Loucy (cell line): ENCODE results near the gene HSD17B12.

Source experiments
- H2AFZ ChIP-seq: fragments of 200-600 bp; sonication (generic); 2 replicates; pipeline ENCODE4 v1.6.0; 2016; ENCODE audit warnings: antibody characterized with exemption, mild to moderate bottlenecking, low read length, moderate library complexity
- H3F3A ChIP-seq: fragments of 200-600 bp; 2 replicates; pipeline ENCODE4 v1.6.0; 2016; ENCODE audit warnings: antibody characterized with exemption, low read depth, mild to moderate bottlenecking
- H3K27me3 ChIP-seq: fragments of 200-600 bp; sonication (generic); 2 replicates; pipeline ENCODE4 v1.6.1; 2014; ENCODE audit warnings: low read length, mild to moderate bottlenecking; ENCODE audit not compliant: insufficient read depth, poor library complexity, severe bottlenecking
- H3K36me3 ChIP-seq: fragments of 200-600 bp; sonication (generic); 2 replicates; pipeline ENCODE4 v1.6.1; 2016; ENCODE audit warnings: low read length; ENCODE audit not compliant: insufficient read depth
- H3K4me1 ChIP-seq: fragments of 200-600 bp; sonication (generic); 2 replicates; pipeline ENCODE4 v1.5.1; 2014; ENCODE audit warnings: low read length, mild to moderate bottlenecking; ENCODE audit not compliant: insufficient read depth, poor library complexity, severe bottlenecking
- H3K4me2 ChIP-seq: fragments of 200-600 bp; sonication (generic); 2 replicates; pipeline ENCODE4 v1.6.0; 2014; ENCODE audit warnings: antibody characterized with exemption, low read length, low read depth, mild to moderate bottlenecking; ENCODE audit not compliant: poor library complexity, severe bottlenecking
- H3K4me3 ChIP-seq: fragments of 200-600 bp; sonication (generic); 2 replicates; pipeline ENCODE4 v1.5.1; 2014; ENCODE audit warnings: low read length, mild to moderate bottlenecking, mixed read lengths; ENCODE audit not compliant: poor library complexity, severe bottlenecking
- H3K79me2 ChIP-seq: fragments of 200-600 bp; sonication (generic); 2 replicates; pipeline ENCODE4 v1.6.1; 2014; ENCODE audit warnings: low read length; ENCODE audit not compliant: insufficient read depth
- H3K9ac ChIP-seq: fragments of 200-600 bp; sonication (generic); 2 replicates; pipeline ENCODE4 v1.6.0; 2014; ENCODE audit warnings: mild to moderate bottlenecking, low read depth, low read length, moderate library complexity; ENCODE audit not compliant: poor library complexity, severe bottlenecking
- H3K9me2 ChIP-seq: fragments of 200-600 bp; sonication (generic); replicated peaks from 2 replicates; pipeline ENCODE4 v1.6.1; 2016; ENCODE audit warnings: low read depth, low read length, mixed read lengths
- H3K9me3 ChIP-seq: fragments of 200-600 bp; sonication (generic); 2 replicates; pipeline ENCODE4 v1.6.1; 2014; ENCODE audit warnings: mild to moderate bottlenecking, antibody characterized with exemption, low read length, low read depth; ENCODE audit not compliant: insufficient read depth
- H4K20me1 ChIP-seq: fragments of 200-600 bp; sonication (generic); 2 replicates; pipeline ENCODE4 v1.6.0; 2014; ENCODE audit warnings: antibody characterized with exemption, low read length, mild to moderate bottlenecking; ENCODE audit not compliant: insufficient read depth, poor library complexity, severe bottlenecking
- CTCF ChIP-seq: fragments of 200-600 bp; sonication (generic); conservative IDR thresholded peaks from 2 replicates; pipeline ENCODE4 v1.5.1; 2014; ENCODE audit warnings: mild to moderate bottlenecking, antibody characterized with exemption, low read length
- EZH2phosphoT487 ChIP-seq: fragments of 200-600 bp; IDR thresholded peaks from 2 replicates; pipeline ENCODE4 v1.6.1; 2018; ENCODE audit warnings: antibody characterized with exemption, mild to moderate bottlenecking, moderate library complexity, borderline replicate concordance

Gene HSD17B12

GRCh38 chr11:43894546-43894945 is 214.0 kb downstream of the HSD17B12 start:
- TF ChIP-seq EZH2phosphoT487 (no peak), CTCF (no peak)
- Histone ChIP-seq H4K20me1 (no peaks in the 10 kb centered on the region), H3K27me3 (no peaks in the 10 kb centered on the region), H3F3A (no peaks in the 10 kb centered on the region), H3K4me2 (no peak overlapping the region), H3K9me3 (no peaks in the 10 kb centered on the region), H3K9ac (no peak overlapping the region), H3K4me1 (no peaks in the 10 kb centered on the region), H3K79me2 (no peaks in the 10 kb centered on the region), H3K4me3 (no peak overlapping the region), H2AFZ (no peak overlapping the region), H3K9me2 (no peaks in the 10 kb centered on the region), H3K36me3 (peaks cover 56% of the 10 kb centered on the region; the same call in 1 of the 2 replicates)

- no peaks in the 10 kb centered on the region for H3K9me2 ChIP-seq
- H3F3A ChIP-seq: no peaks in the 10 kb centered on the region
- H3K9ac ChIP-seq: no peak overlapping the region
- no peak overlapping the region for H2AFZ ChIP-seq
- no peaks in the 10 kb centered on the region for H3K27me3 ChIP-seq
- no peaks in the 10 kb centered on the region for H3K4me1 ChIP-seq
- H4K20me1 ChIP-seq: no peaks in the 10 kb centered on the region
- no peak for TF ChIP-seq CTCF
- no peak for TF ChIP-seq EZH2phosphoT487
- no peak overlapping the region for H3K4me3 ChIP-seq
- H3K79me2 ChIP-seq: no peaks in the 10 kb centered on the region
- H3K9me3 ChIP-seq: no peaks in the 10 kb centered on the region
- H3K4me2 ChIP-seq: no peak overlapping the region
- peaks cover 61% of the 10 kb centered on the region; the same call in 1 of the 2 replicates for H3K36me3 ChIP-seq
Measured at GRCh38 chr11:43895601-43896000, 215.1 kb downstream of the HSD17B12 start.

GRCh38 chr11:43898574-43898973 is 218.0 kb downstream of the HSD17B12 start:
- Histone ChIP-seq H3K9me3 (no peaks in the 10 kb centered on the region), H3K9ac (no peak overlapping the region), H3K9me2 (no peaks in the 10 kb centered on the region), H3K27me3 (no peaks in the 10 kb centered on the region), H3F3A (no peaks in the 10 kb centered on the region), H4K20me1 (no peaks in the 10 kb centered on the region), H3K4me1 (no peaks in the 10 kb centered on the region), H3K4me2 (no peak overlapping the region), H3K79me2 (no peaks in the 10 kb centered on the region), H3K36me3 (peaks cover 56% of the 10 kb centered on the region; the same call in 1 of the 2 replicates), H3K4me3 (no peak overlapping the region), H2AFZ (no peak overlapping the region)
- TF ChIP-seq CTCF (no peak), EZH2phosphoT487 (no peak)
